Gastrocnemius medialis (tissue), 4 donors: Measurements from ENCODE around the gene C5orf15.

ENCODE experiments used
- CTCF ChIP-seq, 5 experiments: fragments of 450-650 bp in 3 of 5; fragments of 200-600 bp in 2 of 5; sonication (generic) in 2 of 5; IDR thresholded peaks in 4 of 5; conservative IDR thresholded peaks in 1 of 5; 1 replicate in 4 of 5; 2 replicates in 1 of 5; pipeline ENCODE4 v1.5.1; 2016 to 2019; ENCODE audit warnings: antibody characterized with exemption in 5 of 5, mild to moderate bottlenecking in 3 of 5, moderate library complexity in 3 of 5
- POLR2A ChIP-seq, 2 donors: fragments of 450-650 bp; IDR thresholded peaks; one replicate each; pipeline ENCODE4 v1.6.1; 2017; ENCODE audit warnings: antibody characterized with exemption in 2 of 2, mild to moderate bottlenecking in 2 of 2, moderate library complexity in 2 of 2

- TF ChIP-seq CTCF (IDR thresholded peaks at IDR 0.05 in 4 of 5, conservative IDR thresholded peaks at IDR 0.05 in 1 of 5) (no peak), POLR2A (IDR thresholded peaks at IDR 0.05) (no peak)
Measured at GRCh38 chr5:133907075-133907474, 61.4 kb downstream of the C5orf15 start.
